Esophagus squamous epithelium (tissue), 5 donors: ENCODE results near the gene LMTK2. TPM values are rescaled to one million over a fixed set of nuclear protein-coding genes. Genes with fewer than 3 reads are reported as not detected.

Source experiments
- DNase-seq: peaks from one replicate; lab custom pipeline; 2025; lab: John Stamatoyannopoulos, UW
- H3K27ac ChIP-seq, 4 donors: fragments of 200-600 bp; sonication (generic); one replicate each; pipeline ENCODE4 v1.5.1; 2016 to 2019; ENCODE audit warnings: mild to moderate bottlenecking in 1 of 4
- H3K27me3 ChIP-seq, 4 donors: fragments of 200-600 bp; sonication (generic); 1 replicate in 3 of 4; 2 replicates in 1 of 4; pipeline versions ENCODE4 v1.5.1 to v1.6.0; 2017 to 2021; ENCODE audit warnings: antibody characterized with exemption in 1 of 4
- H3K36me3 ChIP-seq, 3 donors: fragments of 200-600 bp; sonication (generic); one replicate each; pipeline ENCODE4 v1.5.1; 2016 to 2019
- H3K4me1 ChIP-seq, 3 donors: fragments of 200-600 bp; sonication (generic); one replicate each; pipeline ENCODE4 v1.5.1; 2017 to 2019
- H3K4me3 ChIP-seq, 4 donors: fragments of 200-600 bp; sonication (generic); 1 replicate in 3 of 4; 2 replicates in 1 of 4; pipeline ENCODE4 v1.5.1; 2016 to 2019; ENCODE audit warnings: mild to moderate bottlenecking in 2 of 4, moderate library complexity in 1 of 4
- H3K9me3 ChIP-seq, 3 donors: fragments of 200-600 bp; sonication (generic); one replicate each; pipeline ENCODE4 v1.5.1; 2016 to 2019
- POLR2A ChIP-seq, 4 donors: fragments of 450-650 bp; IDR thresholded peaks; one replicate each; pipeline ENCODE4 v1.6.1; 2017; ENCODE audit warnings: antibody characterized with exemption in 4 of 4, mild to moderate bottlenecking in 4 of 4, moderate library complexity in 3 of 4
- WGBS, 2 donors: methylation state at CpG; one replicate each; pipeline ENCODE4 v1.1.5; 2018; 5-methylcytosine and 5-hydroxymethylcytosine counted together
- intact Hi-C: fragments of 100-400 bp; cut with DNase I; formaldehyde crosslinking; loops from one replicate; pipeline ENCODE4 v1.15.0; 2022
- total RNA-seq, 4 donors: library from RNA; depleted of rRNA; stranded (reverse); fragments of >200 nt; gene quantifications; one replicate each; pipeline ENCODE4 v1.1.0, GENCODE V29; 2016
- TF ChIP-seq, protein P1 (sequence below), 6 experiments: fragments of 450-650 bp in 4 of 6; fragments of 200-600 bp in 2 of 6; sonication (generic) in 2 of 6; IDR thresholded peaks; one replicate each; pipeline ENCODE4 v1.5.1; 2016 to 2019; ENCODE audit warnings: antibody characterized with exemption in 6 of 6, mild to moderate bottlenecking in 4 of 6, moderate library complexity in 4 of 6
- donor health status: DM: yes; HTN: yes; CAD: no.

The LMTK2 gene
- total RNA-seq, 4 donors from 2014 or later, result 16.0 to 29.3 (median 20.3) TPM

GRCh38 chr7:98232799-98233198 is 126.1 kb downstream of the LMTK2 start:
- intact Hi-C loops, result no loop called here
- H3K36me3 ChIP-seq, result peaks cover 5 to 90% (median 5%) of the 10 kb centered on the region in 3 donors
- no peak for DNase-seq
- H3K4me1 ChIP-seq, result no peaks in the 10 kb centered on the region
- TF ChIP-seq POLR2A (IDR thresholded peaks at IDR 0.05), result no peak
- TF ChIP-seq, protein P1, sequence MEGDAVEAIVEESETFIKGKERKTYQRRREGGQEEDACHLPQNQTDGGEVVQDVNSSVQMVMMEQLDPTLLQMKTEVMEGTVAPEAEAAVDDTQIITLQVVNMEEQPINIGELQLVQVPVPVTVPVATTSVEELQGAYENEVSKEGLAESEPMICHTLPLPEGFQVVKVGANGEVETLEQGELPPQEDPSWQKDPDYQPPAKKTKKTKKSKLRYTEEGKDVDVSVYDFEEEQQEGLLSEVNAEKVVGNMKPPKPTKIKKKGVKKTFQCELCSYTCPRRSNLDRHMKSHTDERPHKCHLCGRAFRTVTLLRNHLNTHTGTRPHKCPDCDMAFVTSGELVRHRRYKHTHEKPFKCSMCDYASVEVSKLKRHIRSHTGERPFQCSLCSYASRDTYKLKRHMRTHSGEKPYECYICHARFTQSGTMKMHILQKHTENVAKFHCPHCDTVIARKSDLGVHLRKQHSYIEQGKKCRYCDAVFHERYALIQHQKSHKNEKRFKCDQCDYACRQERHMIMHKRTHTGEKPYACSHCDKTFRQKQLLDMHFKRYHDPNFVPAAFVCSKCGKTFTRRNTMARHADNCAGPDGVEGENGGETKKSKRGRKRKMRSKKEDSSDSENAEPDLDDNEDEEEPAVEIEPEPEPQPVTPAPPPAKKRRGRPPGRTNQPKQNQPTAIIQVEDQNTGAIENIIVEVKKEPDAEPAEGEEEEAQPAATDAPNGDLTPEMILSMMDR (IDR thresholded peaks at IDR 0.05), result no peak
- H3K9me3 ChIP-seq, result no peaks in the 10 kb centered on the region
- WGBS, 2 donors, result 85 to 86% methylated on average over 6 to 15 of the region's 16 CpGs
- H3K4me3 ChIP-seq, result no peak overlapping the region
- no peaks in the 10 kb centered on the region for H3K27me3 ChIP-seq
- no peak overlapping the region for H3K27ac ChIP-seq

DNA sequence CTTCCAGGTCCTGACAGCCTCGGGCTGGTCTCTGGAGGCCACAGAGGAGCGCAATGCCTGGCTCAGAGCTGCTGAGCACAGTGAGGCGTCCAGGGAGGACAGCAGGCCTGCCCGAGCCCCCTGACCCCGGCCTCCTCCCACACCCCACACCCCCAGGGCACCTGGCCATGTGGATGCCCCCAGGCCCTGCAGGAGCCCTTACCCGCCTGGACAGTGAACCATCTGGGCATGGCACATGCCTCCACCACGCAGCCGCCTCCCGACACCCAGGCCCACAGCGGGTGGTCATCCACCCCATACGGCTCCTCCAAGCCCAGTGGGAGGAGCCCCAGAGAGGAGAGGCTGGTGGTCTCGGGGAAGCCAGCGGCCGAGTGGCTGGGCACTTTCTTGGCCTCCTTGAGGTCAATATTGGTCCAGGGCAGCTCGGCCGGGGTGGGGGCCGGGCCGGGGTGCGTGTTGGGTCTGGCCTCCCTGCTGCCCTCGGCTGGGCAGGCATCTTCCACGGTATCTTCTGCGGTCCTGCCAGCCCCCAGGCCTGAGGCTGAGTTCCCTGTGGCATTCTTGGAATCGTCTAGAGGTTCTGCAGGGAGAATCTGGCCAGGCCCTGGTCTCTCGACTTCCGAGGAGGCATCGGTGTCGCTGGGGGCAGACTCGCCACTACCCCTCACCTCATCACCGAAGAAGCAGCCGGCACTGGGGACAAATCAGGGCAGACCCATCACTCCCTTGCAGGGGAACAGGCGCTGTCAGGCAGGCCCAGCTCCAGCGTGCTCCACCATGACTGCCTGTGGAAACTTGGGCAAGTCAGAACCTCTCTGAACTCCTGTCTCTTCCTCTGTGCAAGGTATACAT is 126.8 kb downstream of the LMTK2 start:
- H3K36me3 ChIP-seq, result peaks cover 5 to 90% (median 10%) of the 10 kb centered on the region in 3 donors
- intact Hi-C loops, result no loop called here
- no peak for TF ChIP-seq POLR2A (IDR thresholded peaks at IDR 0.05)
- TF ChIP-seq, protein P1 (IDR thresholded peaks at IDR 0.05), result no peak

GRCh38 chr7:98234429-98235147 is 127.9 kb downstream of the LMTK2 start:
- no peak for DNase-seq
- WGBS, 2 donors, result 91 to 92% methylated on average over 10 of the region's 10 CpGs
- no peak overlapping the region for H3K4me3 ChIP-seq
- H3K27ac ChIP-seq, result no peak overlapping the region
- no peaks in the 10 kb centered on the region for H3K9me3 ChIP-seq
- H3K4me1 ChIP-seq, result no peaks in the 10 kb centered on the region
- TF ChIP-seq, protein P1 (IDR thresholded peaks at IDR 0.05), result no peak
- TF ChIP-seq POLR2A (IDR thresholded peaks at IDR 0.05), result no peak
- H3K36me3 ChIP-seq, result peaks cover 10 to 91% (median 11%) of the 10 kb centered on the region in 3 donors
- H3K27me3 ChIP-seq, result no peaks in the 10 kb centered on the region
- intact Hi-C loops, result no loop called here

More for the DNA sequence above, 126.8 kb downstream of the LMTK2 start:
- Histone ChIP-seq H3K27ac (no peak overlapping the region), H3K4me3 (no peak overlapping the region), H3K9me3 (no peaks in the 10 kb centered on the region), H3K27me3 (no peaks in the 10 kb centered on the region), H3K4me1 (no peaks in the 10 kb centered on the region)
- WGBS, 2 donors, result 92 to 100% methylated on average over 5 of the region's 32 CpGs
- DNase-seq, result no peak

DNA sequence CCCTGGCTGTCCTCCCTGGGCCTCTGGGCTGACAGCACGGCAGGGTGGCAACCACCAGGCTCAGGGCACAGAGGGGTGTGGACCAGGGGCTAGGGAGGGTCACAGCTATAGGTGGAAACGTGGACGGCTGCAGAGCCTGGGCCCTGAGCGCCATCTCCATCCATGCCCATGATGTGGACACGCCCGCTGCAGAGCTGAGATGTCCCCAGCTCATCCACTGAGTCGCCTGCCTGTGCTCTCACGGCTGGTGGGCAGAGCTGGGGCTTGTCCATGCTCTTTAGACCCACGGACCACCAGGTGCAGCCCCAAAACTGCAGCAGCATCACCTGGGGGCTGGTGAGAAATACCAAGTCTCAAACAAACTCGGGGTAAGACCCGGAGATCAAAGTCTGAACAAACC is 129.2 kb downstream of the LMTK2 start:
- DNase-seq, result no peak
- no peak overlapping the region for H3K4me3 ChIP-seq
- no peaks in the 10 kb centered on the region for H3K4me1 ChIP-seq
- intact Hi-C loops, result no loop called here
- peaks cover 10 to 92% (median 11%) of the 10 kb centered on the region in 3 donors for H3K36me3 ChIP-seq
- no peak overlapping the region for H3K27ac ChIP-seq
- WGBS, 2 donors, result 92 to 96% methylated on average over 5 to 9 of the region's 11 CpGs
- TF ChIP-seq, protein P1 (IDR thresholded peaks at IDR 0.05), result no peak
- TF ChIP-seq POLR2A (IDR thresholded peaks at IDR 0.05), result no peak
- no peaks in the 10 kb centered on the region for H3K27me3 ChIP-seq
- no peaks in the 10 kb centered on the region for H3K9me3 ChIP-seq
